Measurements from ENCODE around the gene MEPCE. TPM values are rescaled to one million over a fixed set of nuclear protein-coding genes. Genes with fewer than 3 reads are reported as not detected.

The MEPCE gene
- polyA plus RNA-seq, 1 donor (not counting 4 experiments of a cell fraction or from before 2014, with no cell fraction given) = 10.6 TPM

DNA sequence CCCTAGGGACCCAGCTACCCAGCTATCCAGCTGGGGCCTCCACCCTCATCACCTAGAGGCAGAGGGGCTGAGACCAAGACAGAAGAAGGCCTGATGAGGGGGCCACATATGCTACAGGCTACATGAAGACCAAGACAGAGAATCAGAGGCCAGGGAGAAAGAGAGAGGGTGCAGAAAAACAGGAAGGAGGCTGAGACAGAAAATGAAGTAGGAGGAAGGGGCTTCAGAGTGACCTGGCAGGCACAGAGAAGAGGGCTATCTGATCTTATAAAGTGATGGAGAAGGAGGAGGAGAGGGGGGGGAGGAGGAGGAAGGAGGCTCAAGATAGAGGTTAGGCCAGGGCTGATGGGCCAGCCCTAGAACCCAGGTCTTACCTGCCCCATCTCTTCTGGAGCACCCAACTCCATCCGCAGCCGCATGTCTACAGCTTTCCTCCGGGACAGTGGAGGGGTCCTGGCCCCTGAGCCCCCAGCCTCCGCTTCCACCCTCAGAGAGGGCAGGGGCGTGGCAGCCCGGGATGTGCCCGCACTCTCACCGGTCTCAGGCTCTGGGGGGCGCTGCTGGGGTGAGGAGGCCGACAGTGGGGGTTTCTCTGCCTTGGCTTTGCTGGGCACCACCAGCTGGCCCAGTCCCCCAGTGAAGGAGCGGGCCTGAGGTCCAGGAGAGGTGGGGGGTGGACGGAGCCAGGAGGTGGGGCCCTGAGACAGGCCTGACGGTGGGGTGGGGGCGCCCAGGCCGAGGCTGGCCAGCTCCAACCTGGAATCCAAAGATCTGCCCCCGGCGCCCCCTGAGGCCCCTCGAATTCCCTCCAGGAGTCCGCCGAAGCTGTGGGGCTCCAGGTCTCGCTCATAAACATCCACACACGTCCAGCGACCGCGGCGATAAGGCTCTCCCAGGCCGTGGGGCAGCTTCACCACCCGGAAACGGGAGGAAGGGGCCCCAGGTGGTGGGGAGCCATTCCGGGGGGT, 47.6 kb downstream of the MEPCE start:
- Histone ChIP-seq H3K9me1 (ENCODE audit: control insufficient read depth, extremely low read depth, insufficient read depth, low read length) (no peaks in the 10 kb centered on the region), H3K9me3 (ENCODE audit: control insufficient read depth, low read depth, low read length) (no peaks in the 10 kb centered on the region), H3K9ac (ENCODE audit: control insufficient read depth, extremely low read depth, insufficient read depth, low read length) (peak overlapping the region; percentile 89), H3K79me2 (ENCODE audit: control insufficient read depth, insufficient read depth, low read length) (peaks cover 33% of the 10 kb centered on the region), H3K4me1 (ENCODE audit: control insufficient read depth, extremely low read depth, insufficient read depth, low read length) (peaks cover 33% of the 10 kb centered on the region), H3K4me3 (ENCODE audit: control insufficient read depth in 2 of 3, extremely low read depth in 1 of 3, insufficient read depth in 2 of 3, low read depth in 1 of 3, low read length in 3 of 3) (peak overlapping the region; percentile 84 to 93 (median 89)), H3K27ac (ENCODE audit: control insufficient read depth, insufficient read depth, low read length) (no peak overlapping the region), H3K27me3 (ENCODE audit: control insufficient read depth, extremely low read depth, insufficient read depth, low read length) (no peaks in the 10 kb centered on the region), H2AFZ (ENCODE audit: control insufficient read depth, low read length) (no peak overlapping the region), H4K20me1 (ENCODE audit: control insufficient read depth, extremely low read depth, insufficient read depth, low read length) (no peaks in the 10 kb centered on the region), H3K4me2 (ENCODE audit: control insufficient read depth, extremely low read depth, insufficient read depth, low read depth, low read length) (peak overlapping the region; percentile 81), H3K36me3 (ENCODE audit: control insufficient read depth in 2 of 2, extremely low read depth in 1 of 2, insufficient read depth in 2 of 2, low read length in 2 of 2) (peaks cover 0 to 6% of the 10 kb centered on the region in 2 experiments)
- DNase-seq (ENCODE audit: low read depth, low spot score) (no peak), FAIRE-seq (no peak)
- no peak for TF ChIP-seq EZH2 (IDR thresholded peaks at IDR 0.05; ENCODE audit: low read length)
- TF ChIP-seq, protein P1, sequence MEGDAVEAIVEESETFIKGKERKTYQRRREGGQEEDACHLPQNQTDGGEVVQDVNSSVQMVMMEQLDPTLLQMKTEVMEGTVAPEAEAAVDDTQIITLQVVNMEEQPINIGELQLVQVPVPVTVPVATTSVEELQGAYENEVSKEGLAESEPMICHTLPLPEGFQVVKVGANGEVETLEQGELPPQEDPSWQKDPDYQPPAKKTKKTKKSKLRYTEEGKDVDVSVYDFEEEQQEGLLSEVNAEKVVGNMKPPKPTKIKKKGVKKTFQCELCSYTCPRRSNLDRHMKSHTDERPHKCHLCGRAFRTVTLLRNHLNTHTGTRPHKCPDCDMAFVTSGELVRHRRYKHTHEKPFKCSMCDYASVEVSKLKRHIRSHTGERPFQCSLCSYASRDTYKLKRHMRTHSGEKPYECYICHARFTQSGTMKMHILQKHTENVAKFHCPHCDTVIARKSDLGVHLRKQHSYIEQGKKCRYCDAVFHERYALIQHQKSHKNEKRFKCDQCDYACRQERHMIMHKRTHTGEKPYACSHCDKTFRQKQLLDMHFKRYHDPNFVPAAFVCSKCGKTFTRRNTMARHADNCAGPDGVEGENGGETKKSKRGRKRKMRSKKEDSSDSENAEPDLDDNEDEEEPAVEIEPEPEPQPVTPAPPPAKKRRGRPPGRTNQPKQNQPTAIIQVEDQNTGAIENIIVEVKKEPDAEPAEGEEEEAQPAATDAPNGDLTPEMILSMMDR (optimal IDR thresholded peaks at IDR 0.05 in 1 of 3, IDR thresholded peaks at IDR 0.05 in 1 of 3, conservative IDR thresholded peaks at IDR 0.05 in 1 of 3; ENCODE audit: extremely low read depth in 1 of 3, insufficient read depth in 2 of 3, low read length in 3 of 3) = peak; percentile 42 to 62 (median 61)
- dilution Hi-C loops (cut with MboI; ENCODE audit: extremely low pct_ligation_motif_present, low sequenced_read_pairs) = no loop called here

DNA sequence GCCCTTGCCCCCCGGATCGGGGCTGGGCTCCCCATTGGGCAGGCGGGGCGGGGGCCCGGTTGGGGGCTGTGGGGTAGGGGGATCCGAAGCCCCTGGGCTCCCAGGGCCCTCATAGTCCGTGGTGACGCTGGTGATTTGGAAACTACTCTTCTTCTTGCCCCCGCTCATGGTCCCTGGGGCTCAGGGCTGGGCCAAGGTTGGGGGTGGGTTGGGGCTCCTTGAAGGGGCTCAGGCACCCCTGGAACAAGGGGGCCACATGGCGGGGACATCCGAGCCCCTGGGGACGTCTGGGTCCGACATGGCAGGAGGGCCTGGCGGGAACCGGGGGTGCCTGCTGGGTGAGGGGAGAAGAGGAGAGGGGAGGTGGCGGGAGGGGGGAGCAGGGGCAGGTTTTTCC, 48.2 kb downstream of the MEPCE start:
- peak overlapping the region; percentile 78 for H3K27ac ChIP-seq (ENCODE audit: control insufficient read depth, insufficient read depth, low read length)
- H3K36me3 ChIP-seq (ENCODE audit: control insufficient read depth in 2 of 2, extremely low read depth in 1 of 2, insufficient read depth in 2 of 2, low read length in 2 of 2) = peaks cover 0 to 6% of the 10 kb centered on the region in 2 experiments
- H3K4me2 ChIP-seq (ENCODE audit: control insufficient read depth, extremely low read depth, insufficient read depth, low read depth, low read length) = peak overlapping the region; percentile 81
- H3K9me1 ChIP-seq (ENCODE audit: control insufficient read depth, extremely low read depth, insufficient read depth, low read length) = no peaks in the 10 kb centered on the region
- H3K4me1 ChIP-seq (ENCODE audit: control insufficient read depth, extremely low read depth, insufficient read depth, low read length) = peaks cover 26% of the 10 kb centered on the region
- TF ChIP-seq, protein P1 (optimal IDR thresholded peaks at IDR 0.05 in 1 of 3, IDR thresholded peaks at IDR 0.05 in 1 of 3, conservative IDR thresholded peaks at IDR 0.05 in 1 of 3; ENCODE audit: extremely low read depth in 1 of 3, insufficient read depth in 2 of 3, low read length in 3 of 3) = no peak
- TF ChIP-seq EZH2 (IDR thresholded peaks at IDR 0.05; ENCODE audit: low read length) = no peak
- H3K9ac ChIP-seq (ENCODE audit: control insufficient read depth, extremely low read depth, insufficient read depth, low read length) = peak overlapping the region; percentile 89
- H3K4me3 ChIP-seq (ENCODE audit: control insufficient read depth in 2 of 3, extremely low read depth in 1 of 3, insufficient read depth in 2 of 3, low read depth in 1 of 3, low read length in 3 of 3) = peak overlapping the region; percentile 84 to 93 (median 89)
- FAIRE-seq (no peak), DNase-seq (ENCODE audit: low read depth, low spot score) (no peak)
- H3K9me3 ChIP-seq (ENCODE audit: control insufficient read depth, low read depth, low read length) = no peaks in the 10 kb centered on the region
- dilution Hi-C loops (cut with MboI; ENCODE audit: extremely low pct_ligation_motif_present, low sequenced_read_pairs) = no loop called here
- H3K79me2 ChIP-seq (ENCODE audit: control insufficient read depth, insufficient read depth, low read length) = peaks cover 33% of the 10 kb centered on the region
- H4K20me1 ChIP-seq (ENCODE audit: control insufficient read depth, extremely low read depth, insufficient read depth, low read length) = no peaks in the 10 kb centered on the region
- H3K27me3 ChIP-seq (ENCODE audit: control insufficient read depth, extremely low read depth, insufficient read depth, low read length) = no peaks in the 10 kb centered on the region
- H2AFZ ChIP-seq (ENCODE audit: control insufficient read depth, low read length) = no peak overlapping the region
